CD14-positive monocyte (primary cell): Measurements from ENCODE around the gene ARHGAP10. TPM values are rescaled to one million over a fixed set of nuclear protein-coding genes. Genes with fewer than 3 reads are reported as not detected.

Experiments used
- DNase-seq, 3 donors: peaks; one replicate each; pipeline ENCODE4 v3.0.0-alpha.2; 2011 to 2022
- H2AFZ ChIP-seq: 2 replicates; pipeline ENCODE4 v1.6.0; 2012; ENCODE audit warnings: mild to moderate bottlenecking, low read depth, low read length, inconsistent platforms; ENCODE audit not compliant: insufficient read depth, poor library complexity, severe bottlenecking
- H3K27ac ChIP-seq, 2 donors: 1 replicate in 1 of 2; 2 replicates in 1 of 2; pipeline ENCODE4 v1.5.1; 2012 to 2013; ENCODE audit warnings: low read length in 2 of 2, control low read depth in 1 of 2, inconsistent platforms in 1 of 2, low read depth in 1 of 2, mild to moderate bottlenecking in 1 of 2
- H3K27me3 ChIP-seq, 2 donors: one replicate each; pipeline versions ENCODE4 v1.6.0 to v1.6.1; 2011 to 2013; ENCODE audit warnings: low read length in 2 of 2; ENCODE audit not compliant: control insufficient read depth in 2 of 2, insufficient read depth in 2 of 2
- H3K36me3 ChIP-seq, 2 donors: replicated peaks in 1 of 2; 1 replicate in 1 of 2; 2 replicates in 1 of 2; pipeline versions ENCODE4 v1.5.1 to v1.6.1; 2012 to 2013; ENCODE audit warnings: low read length in 2 of 2, control low read depth in 1 of 2, inconsistent platforms in 1 of 2, mild to moderate bottlenecking in 1 of 2; ENCODE audit not compliant: insufficient read depth in 2 of 2, control insufficient read depth in 1 of 2
- H3K4me1 ChIP-seq, 2 donors: 1 replicate in 1 of 2; 2 replicates in 1 of 2; pipeline versions ENCODE4 v1.5.1 to v1.6.1; 2012 to 2013; ENCODE audit warnings: low read length in 2 of 2, control low read depth in 1 of 2, inconsistent platforms in 1 of 2, mild to moderate bottlenecking in 1 of 2, moderate library complexity in 1 of 2; ENCODE audit not compliant: insufficient read depth in 2 of 2, control insufficient read depth in 1 of 2
- H3K4me2 ChIP-seq: replicated peaks from 2 replicates; pipeline ENCODE3; 2012; ENCODE audit warnings: low read length, moderate library complexity, mild to moderate bottlenecking; ENCODE audit not compliant: poor library complexity, severe bottlenecking; ENCODE audit errors: extremely low read depth
- H3K4me3 ChIP-seq, 3 experiments: fragments of 200-600 bp in 1 of 3; sonication (generic) in 1 of 3; replicated peaks in 1 of 3; 1 replicate in 2 of 3; 2 replicates in 1 of 3; pipeline ENCODE4 v1.5.1; 2011 to 2013; ENCODE audit warnings: low read length in 3 of 3, mild to moderate bottlenecking in 3 of 3, control low read depth in 2 of 3, low read depth in 2 of 3, inconsistent platforms in 1 of 3, moderate library complexity in 1 of 3
- H3K79me2 ChIP-seq: 2 replicates; pipeline ENCODE4 v1.6.0; 2012; ENCODE audit warnings: mild to moderate bottlenecking, control low read depth, inconsistent platforms, low read length, moderate library complexity; ENCODE audit not compliant: insufficient read depth
- H3K9ac ChIP-seq: 2 replicates; pipeline ENCODE4 v1.6.0; 2017; ENCODE audit warnings: low read length, mild to moderate bottlenecking; ENCODE audit not compliant: insufficient read depth, poor library complexity, severe bottlenecking
- H3K9me3 ChIP-seq, 2 donors: replicated peaks in 1 of 2; 1 replicate in 1 of 2; 2 replicates in 1 of 2; pipeline versions ENCODE4 v1.5.1 to v1.6.1; 2012 to 2013; ENCODE audit warnings: low read length in 2 of 2, control low read depth in 1 of 2; ENCODE audit not compliant: control insufficient read depth in 1 of 2, insufficient read depth in 1 of 2
- H4K20me1 ChIP-seq: 2 replicates; pipeline ENCODE4 v1.6.0; 2012; ENCODE audit warnings: mild to moderate bottlenecking, low read length, control low read depth, moderate library complexity; ENCODE audit not compliant: insufficient read depth
- H3K27ac Mint-ChIP-seq, 7 donors: one replicate each; pipeline ENCODE4 v1.8.0; 2020; ENCODE audit warnings: mild to moderate bottlenecking in 7 of 7, mixed read lengths in 7 of 7, moderate library complexity in 6 of 7, inconsistent platforms in 2 of 7
- H3K27me3 Mint-ChIP-seq, 3 donors: one replicate each; pipeline ENCODE4 v1.8.0; 2021 to 2022; ENCODE audit warnings: low read depth in 3 of 3, mild to moderate bottlenecking in 3 of 3, mixed read lengths in 3 of 3, moderate library complexity in 3 of 3, inconsistent platforms in 1 of 3
- H3K36me3 Mint-ChIP-seq, 2 donors: one replicate each; pipeline ENCODE4 v1.8.0; 2020; ENCODE audit warnings: mixed read lengths in 2 of 2, inconsistent platforms in 1 of 2, mild to moderate bottlenecking in 1 of 2
- H3K4me1 Mint-ChIP-seq: one replicate; pipeline ENCODE4 v1.8.0; 2020; ENCODE audit warnings: mild to moderate bottlenecking, mixed read lengths
- H3K4me3 Mint-ChIP-seq, 2 donors: one replicate each; pipeline ENCODE4 v1.8.0; 2020; ENCODE audit warnings: mild to moderate bottlenecking in 2 of 2, mixed read lengths in 2 of 2, moderate library complexity in 1 of 2
- H3K9me3 Mint-ChIP-seq, 7 donors: one replicate each; pipeline ENCODE4 v1.8.0; 2020 to 2022; ENCODE audit warnings: mixed read lengths in 7 of 7, mild to moderate bottlenecking in 6 of 7, moderate library complexity in 6 of 7, inconsistent platforms in 2 of 7
- CTCF ChIP-seq: fragments of 200-600 bp; IDR thresholded peaks from one replicate; pipeline ENCODE4 v1.8.0; 2022; ENCODE audit warnings: antibody characterized with exemption, mild to moderate bottlenecking
- WGBS: methylation state at CpG from one replicate; pipeline ENCODE4 v1.1.5; 2013; ENCODE audit warnings: missing lambda C conversion rate; ENCODE audit not compliant: insufficient coverage; 5-methylcytosine and 5-hydroxymethylcytosine counted together
- intact Hi-C, 2 donors: fragments of 100-400 bp; cut with micrococcal nuclease; formaldehyde crosslinking; loops; one replicate each; pipeline versions ENCODE4 v1.15.0 to v1.15.1; 2023
- polyA plus RNA-seq, 3 donors: library from polyadenylated mRNA; depleted of rRNA in 1 of 3; unstranded in 2 of 3; stranded (reverse) in 1 of 3; fragments of 300-500 nt in 2 of 3; fragments of >200 nt in 1 of 3; fragmentation: Illumina TruSeq in 2 of 3; gene quantifications; 1 replicate in 2 of 3; 2 replicates in 1 of 3; pipeline ENCODE4 v1.2.3, GENCODE V29; 2012 to 2021

Gene ARHGAP10
- polyA plus RNA-seq, 3 donors: 1.7 to 4.3 (median 3.0) TPM

GRCh38 chr4:148057516-148057915, 325.6 kb downstream of the ARHGAP10 start:
- TF ChIP-seq CTCF: no peak
- Mint-ChIP-seq H3K27ac (no peak overlapping the region), H3K4me1 (peaks cover 38% of the 10 kb centered on the region), H3K9me3 (no peaks in the 10 kb centered on the region), H3K4me3 (no peak overlapping the region), H3K36me3 (no peaks in the 10 kb centered on the region), H3K27me3 (peaks cover 0 to 3% (median 3%) of the 10 kb centered on the region in 3 donors)
- peaks cover 19 to 26% of the 10 kb centered on the region in 2 donors for H3K4me1 ChIP-seq
- no peak overlapping the region for H3K4me2 ChIP-seq
- no peaks in the 10 kb centered on the region for H3K79me2 ChIP-seq
- no peak overlapping the region for H3K4me3 ChIP-seq
- no peaks in the 10 kb centered on the region for H3K27me3 ChIP-seq
- H3K9me3 ChIP-seq: no peaks in the 10 kb centered on the region
- no peaks in the 10 kb centered on the region for H4K20me1 ChIP-seq
- WGBS: 92% methylated on average over 2 of the region's 5 CpGs
- no peak overlapping the region for H3K9ac ChIP-seq
- intact Hi-C loops: loop anchor here in 1 of 2 donors (5.0 kb wide), 1 partner anchor 1205 kb away; no protein-coding TSS in a partner anchor
- H3K27ac ChIP-seq: no peak overlapping the region
- no peaks in the 10 kb centered on the region for H3K36me3 ChIP-seq
- H2AFZ ChIP-seq: no peak overlapping the region
- DNase-seq: no peak

GRCh38 chr4:148057984-148058859, 326.3 kb downstream of the ARHGAP10 start:
- TF ChIP-seq CTCF: no peak
- 89% methylated on average over 7 of the region's 14 CpGs for WGBS
- Histone ChIP-seq H3K9me3 (no peaks in the 10 kb centered on the region), H3K4me1 (peaks cover 17 to 24% of the 10 kb centered on the region in 2 donors), H3K27ac (no peak overlapping the region), H3K4me2 (no peak overlapping the region), H3K9ac (no peak overlapping the region), H3K4me3 (no peak overlapping the region), H3K27me3 (no peaks in the 10 kb centered on the region), H3K36me3 (no peaks in the 10 kb centered on the region), H3K79me2 (no peaks in the 10 kb centered on the region), H2AFZ (no peak overlapping the region), H4K20me1 (no peaks in the 10 kb centered on the region)
- Mint-ChIP-seq H3K4me3 (no peak overlapping the region), H3K27ac (no peak overlapping the region), H3K27me3 (peaks cover 0 to 3% (median 3%) of the 10 kb centered on the region in 3 donors), H3K4me1 (peaks cover 37% of the 10 kb centered on the region), H3K9me3 (no peaks in the 10 kb centered on the region), H3K36me3 (no peaks in the 10 kb centered on the region)
- no peak for DNase-seq
- intact Hi-C loops: loop anchor here in 1 of 2 donors (5.0 kb wide), 1 partner anchor 1204 kb away; no protein-coding TSS in a partner anchor
